DND-41 (cell line): ENCODE results near the gene MYL6B.
A peak's percentile ranks its signal among the peaks of the same experiment; 100 is the strongest.

Source experiments
- ATAC-seq: fragments of 200-7000 bp; cut with Tn5 transposase; 3 replicates; pipeline ENCODE4 v1.9.1; 2021; ENCODE audit warnings: low read depth; ENCODE audit not compliant: insufficient read depth
- DNase-seq: peaks from one replicate; pipeline ENCODE4 v3.0.0-alpha.2; 2020
- H2AFZ ChIP-seq: 2 replicates; pipeline ENCODE4 v1.6.0; 2012; ENCODE audit warnings: low read depth, low read length
- H3K27ac ChIP-seq: 2 replicates; pipeline ENCODE4 v1.5.1; 2012; ENCODE audit warnings: low read length, inconsistent platforms
- H3K27me3 ChIP-seq: fragments of 200-600 bp; sonication (generic); 2 replicates; pipeline ENCODE4 v1.6.0; 2012; ENCODE audit warnings: low read length, mild to moderate bottlenecking, inconsistent platforms; ENCODE audit not compliant: insufficient read depth, poor library complexity
- H3K36me3 ChIP-seq: 2 replicates; pipeline ENCODE4 v1.5.1; 2012; ENCODE audit warnings: low read length, inconsistent platforms; ENCODE audit not compliant: insufficient read depth
- H3K4me1 ChIP-seq: 2 replicates; pipeline ENCODE4 v1.5.1; 2012; ENCODE audit warnings: mild to moderate bottlenecking, low read length; ENCODE audit not compliant: insufficient read depth
- H3K4me2 ChIP-seq: 2 replicates; pipeline ENCODE4 v1.6.0; 2012; ENCODE audit warnings: mild to moderate bottlenecking, moderate library complexity, low read length, inconsistent platforms; ENCODE audit not compliant: insufficient read depth
- H3K4me3 ChIP-seq, 2 experiments: fragments of 200-600 bp in 1 of 2; shearing (Covaris generic) in 1 of 2; 2 replicates each; pipeline ENCODE4 v1.5.1; 2012 to 2016; ENCODE audit warnings: inconsistent platforms in 2 of 2, low read length in 2 of 2, mild to moderate bottlenecking in 2 of 2, low read depth in 1 of 2, moderate library complexity in 1 of 2
- H3K79me2 ChIP-seq: 2 replicates; pipeline ENCODE4 v1.6.0; 2012; ENCODE audit warnings: low read length, inconsistent platforms; ENCODE audit not compliant: insufficient read depth
- H3K9ac ChIP-seq: 2 replicates; pipeline ENCODE4 v1.6.0; 2012; ENCODE audit warnings: low read depth, mild to moderate bottlenecking, inconsistent platforms, low read length, moderate library complexity
- H3K9me3 ChIP-seq: 2 replicates; pipeline ENCODE4 v1.5.1; 2012; ENCODE audit warnings: low read length, moderate library complexity, mild to moderate bottlenecking, inconsistent platforms; ENCODE audit not compliant: insufficient read depth, severe bottlenecking
- H4K20me1 ChIP-seq: 2 replicates; pipeline ENCODE4 v1.6.0; 2012; ENCODE audit warnings: low read length; ENCODE audit not compliant: insufficient read depth
- EZH2 ChIP-seq: IDR thresholded peaks from 3 replicates; pipeline ENCODE4 v1.6.1; 2012; ENCODE audit warnings: borderline replicate concordance, low read depth, mild to moderate bottlenecking, moderate library complexity, low read length, inconsistent platforms; ENCODE audit not compliant: severe bottlenecking
- TF ChIP-seq, protein P1 (sequence below): IDR thresholded peaks from 2 replicates; pipeline ENCODE4 v1.5.1; 2012; ENCODE audit warnings: borderline replicate concordance, low read length, moderate library complexity, mild to moderate bottlenecking; ENCODE audit not compliant: poor library complexity, severe bottlenecking; ENCODE audit errors: extremely low read depth

MYL6B gene

DNA sequence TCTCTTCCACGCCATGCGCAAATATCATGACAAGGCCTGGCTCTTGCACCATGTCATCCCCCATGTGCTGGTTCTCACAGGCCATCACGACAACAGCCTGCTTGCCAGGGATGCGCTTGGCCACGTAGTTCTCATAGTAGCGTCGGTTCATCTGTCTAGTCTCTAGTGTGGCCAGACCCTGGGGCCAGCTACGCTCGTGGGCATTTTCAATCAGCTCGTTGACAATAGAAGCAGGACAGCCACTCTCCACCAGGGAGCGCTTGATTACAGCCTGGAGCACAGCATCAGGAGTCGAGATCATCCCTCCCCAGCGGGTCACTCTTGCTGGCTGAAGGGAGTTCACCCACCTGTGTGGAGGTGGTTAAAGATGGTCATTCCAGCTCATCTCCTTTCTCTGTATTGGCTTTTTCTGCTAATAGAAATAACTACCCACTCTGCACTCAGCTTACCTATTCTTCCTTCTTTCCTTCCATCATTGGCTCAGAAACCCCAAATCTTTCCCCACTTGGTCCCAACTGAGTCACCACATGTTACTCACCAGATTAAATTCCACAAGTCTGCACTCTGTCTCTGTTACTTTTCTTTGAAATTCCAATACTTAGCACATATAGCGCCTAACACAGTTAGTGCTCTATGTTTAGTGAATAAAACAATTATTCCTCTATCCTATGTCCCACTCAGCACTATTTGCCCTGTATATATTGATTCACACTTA is 54.2 kb downstream of the MYL6B start:
- H3K27me3 ChIP-seq = no peaks in the 10 kb centered on the region
- ATAC-seq = peak; percentile 70; the same call in 2 of the 3 replicates
- H2AFZ ChIP-seq = no peak overlapping the region
- no peak overlapping the region for H3K4me2 ChIP-seq
- no peak overlapping the region for H3K27ac ChIP-seq
- H3K4me3 ChIP-seq = no peak overlapping the region
- no peaks in the 10 kb centered on the region for H3K4me1 ChIP-seq
- H3K9me3 ChIP-seq = no peaks in the 10 kb centered on the region
- H3K79me2 ChIP-seq = no peaks in the 10 kb centered on the region
- no peak for TF ChIP-seq EZH2
- TF ChIP-seq, protein P1, sequence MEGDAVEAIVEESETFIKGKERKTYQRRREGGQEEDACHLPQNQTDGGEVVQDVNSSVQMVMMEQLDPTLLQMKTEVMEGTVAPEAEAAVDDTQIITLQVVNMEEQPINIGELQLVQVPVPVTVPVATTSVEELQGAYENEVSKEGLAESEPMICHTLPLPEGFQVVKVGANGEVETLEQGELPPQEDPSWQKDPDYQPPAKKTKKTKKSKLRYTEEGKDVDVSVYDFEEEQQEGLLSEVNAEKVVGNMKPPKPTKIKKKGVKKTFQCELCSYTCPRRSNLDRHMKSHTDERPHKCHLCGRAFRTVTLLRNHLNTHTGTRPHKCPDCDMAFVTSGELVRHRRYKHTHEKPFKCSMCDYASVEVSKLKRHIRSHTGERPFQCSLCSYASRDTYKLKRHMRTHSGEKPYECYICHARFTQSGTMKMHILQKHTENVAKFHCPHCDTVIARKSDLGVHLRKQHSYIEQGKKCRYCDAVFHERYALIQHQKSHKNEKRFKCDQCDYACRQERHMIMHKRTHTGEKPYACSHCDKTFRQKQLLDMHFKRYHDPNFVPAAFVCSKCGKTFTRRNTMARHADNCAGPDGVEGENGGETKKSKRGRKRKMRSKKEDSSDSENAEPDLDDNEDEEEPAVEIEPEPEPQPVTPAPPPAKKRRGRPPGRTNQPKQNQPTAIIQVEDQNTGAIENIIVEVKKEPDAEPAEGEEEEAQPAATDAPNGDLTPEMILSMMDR = peak; percentile 64
- no peaks in the 10 kb centered on the region for H4K20me1 ChIP-seq
- no peak overlapping the region for H3K9ac ChIP-seq
- DNase-seq = peak; percentile 38
- peaks cover 44% of the 10 kb centered on the region for H3K36me3 ChIP-seq
